Measurements from ENCODE around the gene LMO7.
"Not testable (repeated sequence)": the region's sequence is repeated elsewhere in the genome, so short reads cannot be mapped to it uniquely, and the experiment has no call there.

LMO7 gene

DNA sequence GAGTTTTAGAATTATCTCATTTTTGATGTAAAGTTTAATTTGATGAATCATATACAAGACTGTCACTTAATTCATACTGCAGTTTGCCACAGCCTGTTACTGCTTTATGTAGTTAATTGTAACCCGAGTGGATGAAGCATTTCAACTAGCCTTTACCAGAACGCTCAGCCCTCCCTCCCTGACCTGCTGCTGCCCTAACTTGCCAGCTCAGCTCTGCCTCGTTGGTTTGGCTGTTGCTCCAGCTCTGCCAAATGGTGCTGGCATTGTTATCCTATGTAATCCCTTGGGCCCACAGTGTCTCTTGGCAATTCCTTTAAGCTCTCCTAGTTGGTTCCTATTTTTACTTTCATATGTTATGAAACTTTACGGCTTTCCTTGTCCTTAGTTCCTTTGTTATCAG, 113.3 kb downstream of the LMO7 start:
- no peak for DNase-seq

GRCh38 chr13:75751350-75751749, 115.2 kb downstream of the LMO7 start:
- DNase-seq = no peak

DNA sequence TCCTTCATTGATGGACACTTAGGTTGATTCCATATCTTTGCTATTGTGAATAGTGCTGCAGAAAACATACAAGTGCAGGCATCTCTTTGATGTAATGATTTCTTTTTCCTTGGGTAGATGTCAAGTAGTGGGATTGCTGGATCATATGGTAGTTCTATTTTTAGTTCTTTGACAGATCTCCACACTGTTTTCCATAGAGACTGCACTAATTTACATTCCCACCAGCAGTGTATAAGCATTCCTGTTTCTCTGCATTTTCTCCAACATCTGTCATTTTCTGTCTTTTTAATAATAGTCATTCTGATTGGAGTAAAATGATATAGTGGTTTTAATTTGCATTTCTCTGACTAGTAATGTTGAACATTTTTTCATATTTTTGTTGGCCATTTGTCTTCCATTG, 116.7 kb downstream of the LMO7 start:
- no peak for DNase-seq

DNA sequence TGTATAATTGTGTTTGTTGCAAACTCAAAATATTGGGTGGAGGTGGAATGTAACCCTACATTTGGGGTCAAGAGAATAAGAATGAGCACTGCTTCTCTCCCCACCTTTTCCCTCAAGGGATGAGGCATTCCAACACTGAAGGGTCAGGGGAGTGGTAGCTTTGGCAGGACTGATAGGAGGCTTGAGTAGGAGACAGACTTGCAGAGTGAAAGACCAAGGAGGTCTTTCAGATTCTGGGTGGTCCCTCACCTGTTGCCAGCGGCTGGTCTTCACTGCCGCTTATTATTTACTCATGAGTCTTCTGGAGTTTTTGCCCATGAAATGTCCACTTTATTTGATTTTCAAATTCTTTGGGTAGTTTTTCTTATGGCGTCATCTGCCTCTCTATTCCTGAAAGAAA, 118.8 kb downstream of the LMO7 start:
- DNase-seq = no peak

- no peak for DNase-seq
Measured at GRCh38 chr13:75757336-75757735, 121.2 kb downstream of the LMO7 start.

DNA sequence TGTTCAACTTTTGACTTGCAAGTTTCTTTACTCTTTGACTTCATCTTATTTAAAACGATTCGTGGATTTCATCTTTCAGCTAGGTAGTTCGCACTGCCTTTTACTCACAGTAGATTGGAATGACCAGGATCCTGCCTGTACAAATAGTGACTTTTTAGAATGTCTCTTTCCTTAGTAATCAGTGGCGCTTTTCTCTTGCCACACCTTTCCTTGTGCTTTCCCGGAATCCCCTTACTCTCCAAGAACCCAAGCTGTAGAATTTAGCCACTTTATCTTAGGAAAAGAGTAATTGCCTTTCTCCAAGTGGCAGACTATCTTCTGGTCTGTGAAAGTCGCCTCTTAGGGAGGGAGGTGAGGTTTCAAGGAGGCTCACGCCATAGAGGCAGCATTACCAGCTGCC, 123.4 kb downstream of the LMO7 start:
- DNase-seq = no peak

GRCh38 chr13:75760131-75761021, 124.2 kb downstream of the LMO7 start:
- no peak for DNase-seq

GRCh38 chr13:75761369-75761768, 125.2 kb downstream of the LMO7 start:
- DNase-seq = no peak

GRCh38 chr13:75762076-75762937, 126.2 kb downstream of the LMO7 start:
- DNase-seq = no peak

GRCh38 chr13:75762955-75763354, 126.8 kb downstream of the LMO7 start:
- no peak for DNase-seq

- DNase-seq = no peak
Measured at GRCh38 chr13:75763512-75763911, 127.4 kb downstream of the LMO7 start.

DNA sequence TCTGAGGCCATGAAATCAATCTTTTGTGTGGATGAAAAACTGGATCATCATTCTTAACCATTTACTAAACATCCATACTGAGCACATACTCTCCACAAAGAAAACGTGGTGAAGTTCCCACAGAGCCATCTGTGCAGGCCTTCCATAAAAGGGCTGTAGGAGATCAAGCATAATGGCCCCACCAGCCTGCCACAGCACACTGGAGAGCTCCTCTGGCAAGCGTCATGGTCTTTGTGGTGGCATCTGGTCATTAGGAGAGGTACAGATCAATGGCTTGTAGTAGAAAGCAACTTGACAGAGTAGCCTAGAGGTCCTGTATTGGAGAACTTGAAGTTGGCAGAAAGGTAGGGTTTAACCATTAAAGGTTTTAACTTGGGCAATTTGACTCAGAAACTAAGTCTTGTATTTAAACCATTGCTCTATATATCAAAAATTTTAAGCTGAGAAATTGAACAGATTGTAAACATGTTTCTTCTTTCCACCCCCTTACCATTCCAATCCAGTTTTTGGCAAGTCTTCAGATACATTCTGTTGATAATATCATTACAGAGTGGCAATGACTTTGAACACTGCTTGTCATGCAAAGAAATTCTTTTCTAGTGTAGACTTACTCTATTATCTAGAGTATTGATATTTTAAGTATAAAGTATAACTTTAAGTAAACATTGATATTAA, 128.3 kb downstream of the LMO7 start:
- no peak for DNase-seq

DNA sequence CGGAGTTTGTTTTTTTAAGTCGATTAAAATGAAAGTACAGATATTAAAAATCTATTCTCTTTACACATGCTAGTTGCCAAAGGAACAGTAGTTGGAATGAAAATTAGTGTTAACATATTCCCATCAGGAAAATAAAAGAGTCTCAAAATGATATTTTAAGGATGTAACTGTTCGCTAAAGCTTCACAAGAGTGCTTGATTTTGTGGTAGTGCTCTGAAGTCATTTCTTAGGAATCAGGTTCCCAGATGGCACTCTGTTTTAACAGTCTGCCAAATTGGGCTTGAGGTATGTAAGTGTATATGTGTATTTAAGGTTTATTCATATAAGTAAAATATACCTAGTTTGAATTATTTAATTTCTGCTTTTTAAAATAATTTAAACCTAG, 128.8 kb downstream of the LMO7 start:
- no peak for DNase-seq

GRCh38 chr13:75766636-75767035, 130.5 kb downstream of the LMO7 start:
- DNase-seq = no peak

GRCh38 chr13:75769141-75769905, 133.2 kb downstream of the LMO7 start:
- no peak for DNase-seq

DNA sequence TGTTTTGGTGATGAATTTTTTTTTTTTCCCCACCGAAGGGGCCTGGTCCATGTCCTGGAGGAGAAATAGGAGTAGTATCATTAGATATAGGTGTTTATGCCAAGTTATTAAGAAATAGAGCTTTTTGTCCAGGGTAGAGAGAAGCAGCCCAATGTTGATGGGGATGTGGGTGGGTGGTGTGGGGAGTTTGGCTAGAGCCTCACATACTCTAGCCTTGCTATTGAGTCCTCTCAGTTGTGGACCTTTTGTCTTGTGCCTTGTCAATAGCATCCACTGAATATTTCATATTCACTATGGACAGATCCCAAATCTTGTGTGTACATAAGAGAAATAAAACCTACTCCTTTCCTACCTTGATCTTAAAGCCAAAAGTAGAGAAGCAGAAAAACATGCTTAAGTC, 134.0 kb downstream of the LMO7 start:
- DNase-seq = no peak

- no peak for DNase-seq
Measured at GRCh38 chr13:75770592-75771011, 134.5 kb downstream of the LMO7 start.

DNA sequence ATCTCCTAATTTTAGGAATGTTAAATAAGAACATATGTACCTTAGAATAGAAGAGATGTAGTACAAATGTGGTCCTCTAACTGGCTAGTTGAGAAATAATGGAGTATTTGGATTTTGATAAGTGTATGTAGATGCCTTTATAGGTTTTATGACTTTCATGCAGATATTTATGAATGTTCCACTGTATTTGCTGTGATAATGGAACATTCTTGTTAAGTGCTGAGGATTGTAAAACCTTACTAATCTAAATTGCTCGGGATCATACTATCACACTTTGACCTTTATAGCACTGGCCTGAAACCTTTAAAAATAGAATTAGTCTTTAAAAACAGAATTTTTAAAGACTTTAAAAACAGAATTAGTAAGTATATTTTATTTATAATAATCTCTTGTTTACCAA, 135.1 kb downstream of the LMO7 start:
- DNase-seq = no peak

GRCh38 chr13:75771818-75772217, 135.7 kb downstream of the LMO7 start:
- no peak for DNase-seq

GRCh38 chr13:75774176-75774575, 138.0 kb downstream of the LMO7 start:
- DNase-seq = no peak

DNA sequence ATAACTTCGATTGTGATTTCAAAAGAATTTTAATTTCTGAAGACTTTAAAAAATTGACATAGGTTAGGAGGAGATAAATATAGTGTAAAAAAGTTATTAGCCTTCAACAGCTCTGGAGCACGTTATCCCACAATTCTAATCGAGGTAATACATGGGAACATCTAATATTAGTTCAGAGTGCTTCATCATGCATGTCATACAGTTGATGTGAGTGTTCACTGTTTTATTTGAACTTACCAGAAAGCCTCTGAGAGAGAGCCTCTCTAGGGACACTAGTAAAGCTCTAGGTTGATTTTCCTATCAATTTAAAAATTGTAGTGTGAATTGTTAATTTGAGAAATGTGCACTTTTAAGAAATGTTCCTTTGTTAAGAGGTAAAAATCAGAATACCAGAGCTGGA, 140.4 kb downstream of the LMO7 start:
- no peak for DNase-seq

DNA sequence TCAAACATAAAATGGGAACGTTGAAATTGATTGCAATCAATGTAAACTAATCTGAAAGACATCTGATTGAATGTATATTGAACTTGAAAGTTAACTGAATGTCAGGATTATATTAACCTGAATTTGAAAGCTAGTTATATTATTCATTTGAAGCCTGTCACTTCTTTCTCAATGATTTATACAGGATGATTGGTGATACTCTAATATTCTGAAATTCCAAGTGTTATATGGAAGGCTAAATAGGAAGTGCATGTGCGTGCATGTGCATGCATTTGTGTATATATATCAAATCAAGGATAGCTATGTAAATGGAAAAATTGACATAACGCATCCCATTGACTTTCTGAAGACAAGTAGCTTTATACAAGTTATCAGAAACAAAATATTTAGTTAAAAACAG, 143.3 kb downstream of the LMO7 start:
- no peak for DNase-seq

- not testable (repeated sequence) for DNase-seq
Measured at GRCh38 chr13:75780103-75780502, 144.0 kb downstream of the LMO7 start.
